GM18517 (cell line): Measurements from ENCODE around the gene RFC4.

Experiments
- ATAC-seq: cut with Tn5 transposase; IDR thresholded peaks from one replicate; pipeline ENCODE4 v1.9.1; 2021; ENCODE audit warnings: mild to moderate bottlenecking, moderate library complexity; ENCODE audit not compliant: unreplicated experiment

RFC4 gene

GRCh38 chr3:186787642-186788481, 18.4 kb downstream of the RFC4 start:
- no peak for ATAC-seq

GRCh38 chr3:186786922-186787321, 19.4 kb downstream of the RFC4 start:
- ATAC-seq = no peak

GRCh38 chr3:186785495-186786018, 20.7 kb downstream of the RFC4 start:
- ATAC-seq = no peak

GRCh38 chr3:186784820-186785494, 21.3 kb downstream of the RFC4 start:
- ATAC-seq = no peak

GRCh38 chr3:186783731-186784515, 22.4 kb downstream of the RFC4 start:
- peak; percentile 35 for ATAC-seq

- peak; percentile 42 for ATAC-seq
Observed at GRCh38 chr3:186783058-186783730, 23.1 kb downstream of the RFC4 start, which contains the start of gene EIF4A2. Gene EIF4A2, plus strand, starts transcription at chr3:186783577. Its CDS starts 34 bp downstream, at chr3:186783611.

GRCh38 chr3:186782542-186783057, 23.7 kb downstream of the RFC4 start:
- ATAC-seq = peak; percentile 48

GRCh38 chr3:186779204-186779603, 27.1 kb downstream of the RFC4 start:
- no peak for ATAC-seq

- no peak for ATAC-seq
Observed at GRCh38 chr3:186775999-186776398, 30.3 kb downstream of the RFC4 start.

- ATAC-seq = peak; percentile 91
Observed at GRCh38 chr3:186772701-186773417, 33.4 kb downstream of the RFC4 start.

GRCh38 chr3:186772281-186772694, 34.0 kb downstream of the RFC4 start:
- ATAC-seq = peak; percentile 40

GRCh38 chr3:186760897-186761447, 45.3 kb downstream of the RFC4 start:
- no peak for ATAC-seq

- ATAC-seq = no peak
Observed at GRCh38 chr3:186760141-186760833, 46.0 kb downstream of the RFC4 start.

GRCh38 chr3:186759231-186759930, 46.9 kb downstream of the RFC4 start:
- ATAC-seq = no peak

- ATAC-seq = no peak
Observed at GRCh38 chr3:186757686-186758220, 48.5 kb downstream of the RFC4 start.

GRCh38 chr3:186757214-186757613, 49.1 kb downstream of the RFC4 start:
- no peak for ATAC-seq

GRCh38 chr3:186754871-186755270, 51.4 kb downstream of the RFC4 start:
- ATAC-seq = no peak

GRCh38 chr3:186754006-186754405, 52.3 kb downstream of the RFC4 start:
- ATAC-seq = no peak
